Effector memory CD4-positive, alpha-beta T cell (primary cell): Measurements from ENCODE around the gene FYCO1.
"Not testable (repeated sequence)": the region's sequence is repeated elsewhere in the genome, so short reads cannot be mapped to it uniquely, and the experiment has no call there.

Source experiments
- DNase-seq, 3 donors: peaks; one replicate each; pipeline ENCODE4 v3.0.0-alpha.2; 2020
- H3K27ac ChIP-seq: 2 replicates; pipeline ENCODE4 v1.7.0; 2013; ENCODE audit warnings: mild to moderate bottlenecking, low read length, moderate library complexity; ENCODE audit not compliant: insufficient read depth, poor library complexity, severe bottlenecking
- H3K27me3 ChIP-seq: replicated peaks from 2 replicates; pipeline ENCODE4 v1.7.0; 2013; ENCODE audit warnings: mild to moderate bottlenecking, low read length; ENCODE audit not compliant: insufficient read depth, control insufficient read depth, poor library complexity, severe bottlenecking
- H3K36me3 ChIP-seq: 2 replicates; pipeline ENCODE4 v1.7.0; 2013; ENCODE audit warnings: mild to moderate bottlenecking, low read length, moderate library complexity; ENCODE audit not compliant: control insufficient read depth, insufficient read depth
- H3K4me1 ChIP-seq: 2 replicates; pipeline ENCODE4 v1.7.0; 2013; ENCODE audit warnings: low read length, mild to moderate bottlenecking; ENCODE audit not compliant: control insufficient read depth, insufficient read depth, poor library complexity, severe bottlenecking
- H3K4me3 ChIP-seq: 2 replicates; pipeline ENCODE4 v1.7.0; 2013; ENCODE audit warnings: low read length, low read depth, mild to moderate bottlenecking; ENCODE audit not compliant: insufficient read depth, poor library complexity, severe bottlenecking
- H3K9me3 ChIP-seq: 2 replicates; pipeline ENCODE4 v1.7.0; 2013; ENCODE audit warnings: mild to moderate bottlenecking, low read length, moderate library complexity; ENCODE audit not compliant: control insufficient read depth

The FYCO1 gene

DNA sequence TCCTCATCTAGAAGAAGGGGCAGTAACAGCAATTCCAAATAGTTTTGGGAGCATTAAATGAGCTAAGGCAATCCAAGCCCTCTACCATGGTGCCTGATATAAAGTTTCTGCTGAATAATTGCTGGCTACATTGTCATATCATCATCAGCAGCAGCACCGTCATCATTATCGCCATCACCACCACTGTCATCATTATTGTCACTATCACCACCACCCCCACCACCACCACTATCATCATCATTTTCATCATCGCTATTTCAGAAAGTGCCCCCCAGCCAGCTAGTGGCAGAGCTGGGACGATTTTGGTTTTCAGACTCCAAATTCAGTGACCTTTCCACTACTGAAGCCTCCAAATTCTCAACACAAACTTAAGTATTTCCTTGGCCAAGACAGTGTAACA lies 16.6 kb upstream of the FYCO1 start:
- DNase-seq: no peak
- H3K4me3 ChIP-seq: no peak overlapping the region
- no peaks in the 10 kb centered on the region for H3K27me3 ChIP-seq
- H3K9me3 ChIP-seq: no peaks in the 10 kb centered on the region
- H3K27ac ChIP-seq: no peak overlapping the region
- no peaks in the 10 kb centered on the region for H3K36me3 ChIP-seq
- H3K4me1 ChIP-seq: no peaks in the 10 kb centered on the region

DNA sequence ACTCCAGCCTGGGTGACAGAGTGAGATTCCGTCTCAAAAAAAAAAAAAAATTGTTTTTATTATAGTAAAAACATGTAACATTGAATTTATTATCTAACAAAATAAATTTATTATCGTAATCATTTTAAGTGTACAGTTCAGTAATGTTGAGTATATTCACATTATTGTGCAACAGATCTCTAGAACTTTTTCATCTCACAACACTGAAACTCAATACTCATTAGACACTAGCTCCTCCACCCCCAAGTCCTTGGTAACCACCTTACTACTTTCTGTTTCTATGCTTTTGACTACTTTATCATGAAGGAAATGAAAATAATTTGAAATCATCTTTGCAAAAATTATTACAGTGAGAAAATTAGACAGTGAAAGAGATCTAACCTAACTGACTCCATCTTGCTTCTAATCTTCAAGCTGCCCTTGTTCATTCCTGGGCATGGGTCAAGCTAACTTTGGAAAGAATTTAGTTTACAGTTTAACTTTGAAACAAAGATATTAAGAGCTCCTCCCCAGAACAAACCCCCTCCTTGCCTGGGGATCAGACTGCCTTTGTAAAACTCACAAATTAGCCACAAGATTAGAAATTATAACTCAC lies 15.0 kb upstream of the FYCO1 start:
- Histone ChIP-seq H3K27me3 (no peaks in the 10 kb centered on the region), H3K4me3 (no peak overlapping the region), H3K27ac (no peak overlapping the region), H3K36me3 (no peaks in the 10 kb centered on the region), H3K4me1 (no peaks in the 10 kb centered on the region), H3K9me3 (no peaks in the 10 kb centered on the region)
- DNase-seq: no peak

DNA sequence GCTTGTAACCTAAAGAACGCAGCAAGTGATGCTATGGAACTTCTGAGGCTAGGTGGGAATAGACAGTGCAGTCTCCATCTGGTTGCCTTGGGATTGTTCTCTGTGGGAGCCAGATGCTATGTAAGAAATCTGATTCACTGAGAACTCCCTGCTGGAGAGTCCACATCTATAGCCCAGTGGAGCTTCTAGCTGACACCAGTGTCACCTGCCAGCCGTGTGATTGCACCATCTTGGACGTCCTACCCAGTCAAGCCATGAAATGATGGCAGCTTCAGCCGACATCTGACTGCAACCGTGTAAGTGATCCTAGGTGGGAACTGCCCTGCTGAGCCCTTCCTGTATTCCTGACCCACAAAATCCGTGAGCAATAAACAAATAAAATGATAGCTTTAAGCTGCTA lies 12.4 kb upstream of the FYCO1 start:
- H3K4me1 ChIP-seq: no peaks in the 10 kb centered on the region
- no peaks in the 10 kb centered on the region for H3K36me3 ChIP-seq
- H3K27me3 ChIP-seq: no peaks in the 10 kb centered on the region
- no peak for DNase-seq
- H3K4me3 ChIP-seq: no peak overlapping the region
- H3K27ac ChIP-seq: no peak overlapping the region
- no peaks in the 10 kb centered on the region for H3K9me3 ChIP-seq

DNA sequence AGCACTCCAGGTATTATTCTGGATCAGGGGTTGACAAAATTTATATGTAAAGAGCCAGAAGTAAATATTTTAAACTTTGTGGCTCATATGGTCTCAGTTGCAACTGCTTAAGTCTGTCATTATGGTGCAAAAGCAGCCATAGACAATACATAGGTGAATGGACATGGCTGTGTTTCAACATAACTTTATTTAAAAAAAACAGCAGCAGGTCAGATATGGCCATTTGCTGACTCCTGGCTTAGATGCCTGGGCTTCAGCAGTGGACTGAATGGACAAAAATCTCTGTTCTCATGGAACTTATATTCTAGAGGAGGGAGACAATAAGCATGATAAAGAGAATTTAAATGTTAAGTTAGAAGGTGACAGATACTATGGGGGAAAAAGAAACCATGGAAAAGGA lies 11.7 kb upstream of the FYCO1 start:
- no peaks in the 10 kb centered on the region for H3K4me1 ChIP-seq

DNA sequence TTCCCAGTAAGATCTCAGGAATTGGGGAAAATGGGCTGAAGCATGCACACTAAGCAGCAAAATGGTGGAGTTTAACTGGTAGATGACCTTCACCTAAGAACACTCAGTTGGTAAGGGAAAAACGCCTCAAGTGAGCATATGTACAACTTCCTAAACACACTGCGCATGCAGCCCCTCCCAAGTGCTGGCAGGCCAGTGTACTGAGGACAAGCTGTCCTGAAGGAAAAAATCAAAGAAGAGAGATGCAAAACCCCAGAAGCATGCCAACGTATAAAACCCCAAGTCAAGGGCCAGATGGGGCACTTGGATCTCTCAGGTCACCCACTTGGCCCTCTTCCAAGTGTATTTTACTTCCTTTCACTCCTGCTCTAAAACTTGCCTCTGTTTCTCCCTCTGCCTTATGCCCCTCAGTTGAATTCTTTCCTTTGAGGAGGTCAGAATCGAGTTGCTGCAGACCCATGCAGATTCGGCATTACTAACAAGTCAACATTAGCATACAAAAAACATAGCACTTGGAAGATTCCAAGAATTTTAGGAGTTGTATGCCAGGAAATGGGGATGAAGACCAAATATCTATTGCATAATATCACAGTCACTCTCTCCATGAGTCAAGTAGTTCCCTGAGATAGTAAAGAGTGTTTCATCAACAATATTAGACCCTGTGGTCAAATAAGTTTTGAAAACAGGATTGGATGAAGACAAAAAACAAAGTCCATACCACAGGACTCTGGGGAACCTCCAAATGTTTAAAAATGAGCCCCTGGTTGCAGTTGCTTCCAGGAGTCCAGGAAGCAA lies 10.8 kb upstream of the FYCO1 start:
- no peak overlapping the region for H3K27ac ChIP-seq
- no peaks in the 10 kb centered on the region for H3K27me3 ChIP-seq
- H3K4me1 ChIP-seq: no peaks in the 10 kb centered on the region
- no peak overlapping the region for H3K4me3 ChIP-seq
- DNase-seq: no peak
- H3K9me3 ChIP-seq: no peaks in the 10 kb centered on the region
- H3K36me3 ChIP-seq: no peaks in the 10 kb centered on the region

More for the DNA sequence above, 11.7 kb upstream of the FYCO1 start:
- Histone ChIP-seq H3K4me3 (no peak overlapping the region), H3K9me3 (no peaks in the 10 kb centered on the region), H3K27ac (no peak overlapping the region), H3K27me3 (no peaks in the 10 kb centered on the region), H3K36me3 (no peaks in the 10 kb centered on the region)
- no peak for DNase-seq

DNA sequence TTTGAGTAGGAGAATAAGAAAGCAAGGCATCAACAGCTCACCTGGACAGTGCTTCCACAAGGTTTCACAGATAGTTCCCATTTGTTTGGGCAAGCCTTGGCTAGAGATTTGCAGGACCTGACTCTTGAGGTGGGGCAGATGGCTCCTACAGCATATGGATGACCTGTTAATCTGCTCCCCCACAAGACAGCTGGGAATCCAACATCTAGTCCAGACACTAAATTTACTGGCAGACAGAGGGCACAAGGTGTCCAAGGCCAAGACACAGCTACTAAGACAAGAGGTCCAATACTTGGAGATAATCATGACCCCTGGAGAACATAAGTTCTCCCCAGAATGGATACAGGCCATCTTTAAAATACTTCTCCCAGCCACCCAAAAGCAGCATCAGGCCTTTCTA lies 8.1 kb upstream of the FYCO1 start:
- H3K4me1 ChIP-seq, H3K9me3 ChIP-seq, H3K4me3 ChIP-seq, H3K27me3 ChIP-seq, H3K27ac ChIP-seq, DNase-seq, H3K36me3 ChIP-seq: not testable (repeated sequence)

DNA sequence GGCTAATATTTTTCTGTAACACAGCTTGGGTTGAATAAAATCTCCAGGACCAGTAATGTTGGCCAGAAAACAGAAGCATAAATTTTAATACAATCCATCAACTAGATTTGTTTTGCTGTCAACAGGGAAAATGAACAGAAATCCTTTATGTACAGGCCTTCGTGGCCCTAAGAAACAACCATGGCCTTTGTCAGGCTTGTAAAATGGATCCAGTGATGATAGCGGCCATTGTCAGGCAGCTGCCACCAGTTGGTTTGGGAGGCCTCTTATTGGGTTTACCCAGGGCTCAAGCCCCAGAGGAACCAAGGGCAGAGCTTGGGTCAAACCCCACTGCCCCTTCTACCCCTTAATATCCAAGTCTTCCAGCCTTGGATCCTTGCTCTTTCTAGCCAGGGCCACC lies 5.6 kb upstream of the FYCO1 start:
- no peaks in the 10 kb centered on the region for H3K27me3 ChIP-seq
- H3K9me3 ChIP-seq: no peaks in the 10 kb centered on the region
- H3K4me3 ChIP-seq: no peak overlapping the region
- H3K27ac ChIP-seq: no peak overlapping the region
- H3K36me3 ChIP-seq: no peaks in the 10 kb centered on the region
- DNase-seq: no peak
- H3K4me1 ChIP-seq: no peaks in the 10 kb centered on the region

DNA sequence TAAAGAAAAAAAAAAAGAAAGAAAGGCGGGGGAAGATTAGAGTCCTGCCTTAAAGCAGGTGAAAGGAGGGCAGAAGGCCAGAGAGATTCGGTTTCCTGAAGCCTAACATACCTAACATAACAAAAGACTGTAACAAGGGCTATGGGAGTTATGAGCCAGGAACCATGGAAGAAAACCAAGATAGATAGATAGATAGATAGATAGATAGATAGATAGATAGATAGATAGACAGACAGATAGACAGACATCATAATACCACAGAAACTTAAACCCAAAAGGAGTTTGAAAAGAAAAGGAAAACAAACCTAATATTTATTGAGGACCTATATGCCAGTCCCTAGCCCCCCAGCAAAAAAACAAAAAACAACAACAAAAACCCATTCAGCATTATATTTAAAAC lies 2.3 kb upstream of the FYCO1 start:
- Histone ChIP-seq H3K27ac (no peak overlapping the region), H3K36me3 (no peaks in the 10 kb centered on the region), H3K27me3 (no peaks in the 10 kb centered on the region), H3K9me3 (no peaks in the 10 kb centered on the region), H3K4me3 (no peak overlapping the region), H3K4me1 (peaks cover 17% of the 10 kb centered on the region)
- no peak for DNase-seq

DNA sequence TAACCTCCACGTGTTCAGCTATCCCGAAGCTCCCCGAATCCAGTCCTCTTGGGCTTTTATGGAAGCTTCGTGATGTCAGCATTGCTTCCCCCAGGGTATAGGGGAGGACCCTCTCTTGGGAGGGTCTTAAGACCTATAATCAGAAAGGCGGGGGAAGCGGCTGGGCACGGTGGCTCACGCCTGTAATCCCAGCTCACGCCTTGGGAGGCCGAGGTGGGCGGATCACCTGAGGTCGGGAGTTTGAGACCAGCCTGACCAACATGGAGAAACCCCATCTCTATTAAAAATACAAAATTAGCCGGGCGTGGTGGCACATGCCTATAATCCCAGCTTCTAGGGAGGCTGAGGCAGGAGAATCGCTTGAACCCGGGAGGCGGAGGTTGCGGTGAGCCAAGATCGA lies 1.9 kb upstream of the FYCO1 start:
- H3K4me1 ChIP-seq: peaks cover 22% of the 10 kb centered on the region
- DNase-seq, H3K4me3 ChIP-seq, H3K27me3 ChIP-seq, H3K27ac ChIP-seq, H3K9me3 ChIP-seq, H3K36me3 ChIP-seq: not testable (repeated sequence)

DNA sequence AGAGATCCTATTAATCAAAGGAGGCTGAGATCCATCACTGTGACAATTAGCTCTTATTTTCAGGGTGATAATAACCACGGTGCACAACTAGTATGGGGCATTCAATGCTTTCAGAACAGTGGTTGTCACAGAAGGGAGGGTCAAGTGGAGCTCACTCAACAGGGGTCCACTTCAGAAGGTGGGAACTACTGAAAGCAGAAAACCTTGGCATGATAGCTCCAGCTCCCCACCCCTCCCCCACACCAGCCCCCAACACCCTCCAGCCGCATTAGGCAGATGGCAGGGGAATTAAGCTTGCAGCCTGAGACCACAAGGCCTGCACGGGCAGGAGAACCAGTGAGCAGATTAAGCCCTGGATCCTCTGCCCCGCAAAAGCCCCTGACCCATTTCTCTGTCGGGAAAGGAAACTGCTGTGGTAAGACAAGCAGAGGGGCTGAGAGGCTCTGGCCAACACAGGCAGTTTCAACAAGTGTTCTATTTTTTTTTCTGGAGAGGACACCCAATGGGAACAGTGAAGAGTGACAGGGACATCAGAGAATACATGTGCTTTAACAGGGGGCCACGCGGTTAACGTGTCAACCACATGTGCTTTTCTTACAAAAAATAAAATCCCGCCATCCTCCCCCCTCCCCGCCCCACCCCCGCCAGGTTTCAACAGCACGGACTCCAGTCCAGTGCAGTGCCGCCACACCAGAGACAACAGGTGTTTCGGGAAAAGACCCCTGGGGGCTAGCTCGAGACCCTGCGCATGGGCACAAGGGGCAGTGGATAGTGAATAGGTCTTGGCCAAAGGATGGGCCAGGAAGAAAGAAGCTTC lies 997 bp downstream of the FYCO1 start:
- peak; percentile 47 to 60 (median 49) for DNase-seq
- Histone ChIP-seq H3K9me3 (no peaks in the 10 kb centered on the region), H3K36me3 (no peaks in the 10 kb centered on the region), H3K27ac (peak overlapping the region; percentile 91), H3K27me3 (no peaks in the 10 kb centered on the region), H3K4me1 (peaks cover 35% of the 10 kb centered on the region), H3K4me3 (peak overlapping the region; percentile 95)
